CD4-positive, alpha-beta T cell treated with Interleukin-1 beta for 1 hour (primary cell): ENCODE data around the gene HDGFL2.

ENCODE experiments used
- DNase-seq, 2 donors: peaks; one replicate each; pipeline ENCODE4 v3.0.0-alpha.2; 2020 to 2022

HDGFL2 gene

GRCh38 chr19:4499855-4500254 is 27.8 kb downstream of the HDGFL2 start:
- no peak for DNase-seq

DNA sequence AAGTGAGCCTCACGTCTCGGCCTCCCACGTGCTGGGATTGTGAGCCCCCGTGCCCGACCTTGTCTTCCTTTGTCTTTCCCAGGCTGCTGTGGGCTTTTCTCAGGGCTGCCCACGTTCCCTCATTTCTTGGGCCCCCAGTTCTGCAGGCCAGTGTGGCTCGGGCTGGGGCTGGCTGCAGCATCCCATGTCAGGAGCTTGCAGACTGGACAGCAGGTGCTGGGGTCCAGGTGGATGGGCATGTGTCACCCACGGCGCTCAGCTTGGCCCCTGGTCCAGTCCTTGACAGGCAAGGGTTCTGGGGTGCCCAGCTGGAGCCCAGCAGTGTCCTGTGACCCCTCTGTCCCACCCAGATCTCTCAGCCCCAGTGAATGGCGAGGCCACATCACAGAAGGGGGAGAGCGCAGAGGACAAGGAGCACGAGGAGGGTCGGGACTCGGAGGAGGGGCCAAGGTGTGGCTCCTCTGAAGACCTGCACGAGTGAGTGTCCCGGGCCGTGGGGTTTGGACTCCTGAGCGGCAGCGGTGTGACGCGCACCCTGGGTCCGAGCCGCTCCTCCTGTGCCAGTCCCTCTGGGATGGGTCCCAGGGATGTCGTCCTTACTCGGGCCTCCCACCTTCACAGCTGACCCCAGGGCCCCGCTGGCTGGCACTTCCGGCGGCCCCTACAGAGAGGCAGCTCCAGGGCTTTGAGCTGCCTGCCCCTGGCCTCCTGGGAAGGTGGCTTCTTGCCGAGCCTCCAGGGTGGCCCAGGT is 28.9 kb downstream of the HDGFL2 start:
- DNase-seq, result no peak

GRCh38 chr19:4501691-4502090 is 29.6 kb downstream of the HDGFL2 start:
- no peak for DNase-seq

DNA sequence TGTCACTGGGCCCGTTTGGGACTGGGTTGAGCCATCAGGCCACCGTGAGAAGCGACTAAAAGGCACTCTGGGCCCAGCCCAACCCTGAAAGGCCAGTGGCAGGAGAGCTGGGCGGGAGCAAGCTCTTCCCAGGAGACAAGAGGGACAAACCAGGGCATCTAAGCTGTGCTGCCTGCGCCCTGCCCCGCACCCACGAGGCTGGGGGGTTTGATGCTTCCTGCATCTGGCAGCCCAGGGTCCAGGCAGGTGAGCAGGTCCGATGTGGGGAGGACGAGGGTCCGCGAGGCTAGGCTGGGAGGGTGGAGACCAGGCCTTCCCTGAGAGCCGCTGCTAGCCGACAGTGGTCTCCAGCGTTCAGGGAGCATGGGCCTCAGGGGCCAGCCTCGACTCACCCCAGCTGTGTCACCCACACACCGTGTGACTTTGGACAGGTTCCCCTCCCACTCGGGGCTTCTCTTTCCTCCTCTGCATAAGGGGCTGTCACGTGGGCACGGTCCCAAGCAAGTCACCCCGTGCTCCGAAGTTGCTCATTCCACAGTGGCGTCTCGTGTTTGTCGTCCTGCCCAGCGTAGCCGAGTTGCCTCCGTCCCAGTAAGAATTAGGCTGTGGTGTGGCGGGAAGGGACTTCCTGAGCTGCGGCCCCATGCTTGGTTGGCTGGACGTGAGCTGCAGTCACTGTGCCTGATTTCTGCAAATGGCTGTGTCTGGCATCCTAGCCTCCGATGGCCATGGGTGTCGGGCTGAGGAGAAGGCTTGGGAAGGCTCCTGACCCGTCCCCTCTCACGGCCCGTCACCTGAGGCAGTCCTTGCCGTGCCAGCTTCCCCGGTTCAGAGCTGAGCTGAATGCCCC is 30.4 kb downstream of the HDGFL2 start:
- no peak for DNase-seq

DNA sequence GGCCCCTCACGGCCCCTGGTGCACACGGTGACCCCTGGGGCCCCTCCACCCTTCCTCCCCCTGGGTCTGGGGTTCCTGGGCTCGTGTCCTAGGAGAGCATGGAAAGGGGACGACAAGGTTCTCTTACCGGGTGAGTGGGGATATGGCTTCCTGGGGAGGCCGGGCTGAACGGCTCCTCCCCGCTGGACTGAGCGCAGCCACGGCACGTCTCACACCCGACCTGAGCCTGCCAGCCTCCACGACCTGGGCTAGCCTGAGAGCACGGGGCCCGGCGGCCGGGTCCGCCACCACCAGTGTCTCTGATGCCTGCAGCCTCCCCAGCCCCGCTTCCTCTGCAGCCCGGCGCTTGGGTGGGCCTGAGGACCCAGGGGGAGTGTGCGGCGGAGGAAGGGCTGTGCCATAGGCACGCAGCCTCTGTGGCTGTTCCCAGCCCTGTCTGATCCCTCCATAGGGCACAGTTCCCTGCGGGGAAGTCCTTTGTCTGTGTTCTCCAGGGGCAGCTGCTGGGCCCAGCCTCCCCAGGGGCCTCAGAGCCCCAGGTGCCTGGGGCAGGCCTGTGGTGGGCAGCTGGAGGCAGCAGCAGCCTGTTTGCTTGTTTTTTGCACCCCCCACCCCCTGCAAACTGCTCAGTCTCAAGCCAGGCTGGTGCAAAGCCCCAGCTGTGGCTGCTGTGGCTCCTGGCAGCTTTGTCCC is 31.2 kb downstream of the HDGFL2 start:
- DNase-seq, result no peak

GRCh38 chr19:4503825-4504170 is 31.7 kb downstream of the HDGFL2 start:
- no peak for DNase-seq

DNA sequence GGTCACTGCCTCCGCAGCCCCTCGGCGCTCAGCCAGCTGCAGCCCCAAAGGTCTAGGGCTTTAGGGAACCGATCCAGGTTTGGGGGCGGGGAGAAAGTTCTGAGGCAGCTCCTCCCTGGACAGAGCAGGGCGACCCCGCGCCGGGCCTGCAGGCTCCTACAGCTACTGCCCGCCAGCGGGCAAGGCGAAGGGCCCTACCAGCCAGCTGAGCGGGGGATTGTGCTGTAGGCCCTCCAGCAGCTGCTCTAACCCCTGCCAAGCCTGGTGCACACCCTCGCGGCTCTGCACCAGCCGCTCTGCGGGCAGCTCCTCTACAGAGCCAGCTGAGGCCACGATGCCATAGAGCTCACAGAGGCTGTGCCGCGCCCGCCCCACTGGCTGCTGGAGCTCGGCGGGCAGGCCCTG is 32.2 kb downstream of the HDGFL2 start:
- DNase-seq, result no peak

GRCh38 chr19:4504891-4505569 is 32.9 kb downstream of the HDGFL2 start:
- DNase-seq, result no peak

DNA sequence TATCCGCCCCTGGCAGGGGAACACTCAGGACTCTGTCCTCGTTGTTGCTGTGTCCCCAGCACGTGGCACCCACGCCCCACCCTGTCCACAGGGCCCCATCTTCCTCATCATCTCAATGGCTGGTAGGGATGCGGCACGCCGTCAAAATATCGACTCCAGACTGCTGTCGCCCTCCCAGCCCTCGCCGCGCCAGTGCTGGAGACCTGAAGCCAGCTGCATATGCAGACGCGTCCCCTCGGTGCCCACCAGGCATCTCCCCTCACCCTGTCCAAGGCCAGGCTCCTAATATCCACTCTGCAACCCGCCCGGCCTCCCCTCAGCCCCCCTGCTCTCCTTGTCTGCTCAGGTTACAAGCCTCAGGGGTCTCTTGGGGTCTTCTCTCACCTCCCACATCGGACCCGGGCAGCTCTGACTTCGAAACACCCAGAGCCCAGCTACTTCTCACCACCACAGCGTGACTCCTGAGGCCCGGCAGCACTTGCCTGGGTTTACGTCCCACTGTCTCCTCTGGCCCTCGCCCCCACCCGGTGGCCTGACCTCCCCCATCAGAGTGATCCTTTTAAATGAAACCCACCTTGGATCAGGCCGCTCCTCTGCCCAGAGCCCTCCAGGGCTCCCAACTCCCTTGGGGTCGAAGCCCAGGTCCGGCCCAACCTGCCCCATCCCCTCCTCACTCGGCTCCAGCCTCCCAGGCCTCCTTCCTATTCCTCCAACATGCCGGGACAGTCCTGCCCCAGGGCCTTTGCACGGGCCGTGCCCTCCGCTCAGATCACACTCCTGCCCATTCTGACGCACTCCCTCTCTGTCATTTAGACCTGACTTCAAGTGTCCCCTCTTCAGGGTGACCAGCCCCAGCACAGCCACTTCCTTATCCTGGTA is 33.7 kb downstream of the HDGFL2 start:
- no peak for DNase-seq

- no peak for DNase-seq
Observed at GRCh38 chr19:4506449-4507149, 34.5 kb downstream of the HDGFL2 start.

- no peak for DNase-seq
Observed at GRCh38 chr19:4507150-4507452, 35.0 kb downstream of the HDGFL2 start.

- DNase-seq, result no peak
Observed at GRCh38 chr19:4507804-4508203, 35.7 kb downstream of the HDGFL2 start.

- DNase-seq, result no peak
Observed at GRCh38 chr19:4508698-4509097, 36.6 kb downstream of the HDGFL2 start.

- no peak for DNase-seq
Observed at GRCh38 chr19:4510435-4511255, 38.5 kb downstream of the HDGFL2 start.

- DNase-seq, result no peak
Observed at GRCh38 chr19:4511300-4512054, 39.4 kb downstream of the HDGFL2 start.

GRCh38 chr19:4512070-4512469 is 40.0 kb downstream of the HDGFL2 start:
- no peak for DNase-seq

DNA sequence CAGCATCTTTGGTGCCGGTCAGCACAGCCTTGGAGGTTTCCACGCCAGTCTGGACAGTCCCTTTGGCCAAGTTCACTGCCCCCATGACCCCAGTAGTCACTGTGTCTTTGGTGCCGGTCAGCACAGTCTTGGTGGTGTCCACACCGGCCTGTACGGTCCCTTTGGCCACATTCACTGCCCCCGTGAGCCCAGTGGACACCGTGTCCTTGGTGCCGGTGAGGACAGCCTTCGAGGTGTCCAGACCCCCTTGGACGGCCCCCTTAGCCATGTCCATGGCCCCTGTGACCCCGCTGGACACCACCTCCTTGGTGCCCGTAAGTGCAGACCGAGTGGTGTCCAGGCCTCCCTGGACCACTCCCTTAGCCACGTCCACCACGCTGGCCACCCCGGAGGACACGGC is 41.2 kb downstream of the HDGFL2 start:
- no peak for DNase-seq

GRCh38 chr19:4515732-4516131 is 43.6 kb downstream of the HDGFL2 start:
- no peak for DNase-seq

DNA sequence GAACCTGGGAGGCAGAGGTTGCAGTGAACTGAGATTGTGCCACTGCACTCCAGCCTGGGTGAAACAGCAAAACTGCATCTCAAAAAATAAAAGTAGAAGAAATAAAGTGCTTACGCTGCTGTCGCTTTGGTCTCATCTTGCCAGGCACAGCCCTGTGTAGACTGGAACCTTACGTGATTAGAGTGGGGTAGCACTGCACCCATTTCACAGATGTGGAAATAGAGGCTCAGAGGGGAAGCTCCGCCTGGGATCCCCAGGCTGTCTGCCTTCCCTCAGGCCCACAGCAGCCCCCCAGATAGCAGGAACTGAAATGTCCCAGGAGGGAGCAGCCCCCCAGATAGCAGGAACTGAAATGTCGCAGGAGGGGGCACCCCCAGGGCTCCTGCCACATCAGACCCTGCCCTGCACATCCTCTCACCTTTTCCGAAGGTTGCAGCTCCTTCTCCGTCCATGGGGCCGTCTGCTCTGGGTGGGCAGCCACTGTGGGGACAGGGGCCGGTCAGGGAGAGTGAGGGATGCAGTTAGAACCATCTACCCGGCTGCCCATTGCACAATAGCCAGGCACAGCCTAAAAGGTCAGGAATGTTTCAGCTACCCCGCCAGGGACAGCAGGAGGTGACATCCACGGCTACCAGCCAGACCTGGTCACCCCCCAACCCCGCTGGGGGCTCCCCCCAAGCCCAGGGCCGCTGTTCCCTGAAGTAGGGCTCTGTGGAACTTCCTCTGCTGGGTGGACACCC is 44.3 kb downstream of the HDGFL2 start:
- no peak for DNase-seq
